ENCODE results near the gene GAPDH.
"Not testable (repeated sequence)": the region's sequence is repeated elsewhere in the genome, so short reads cannot be mapped to it uniquely, and the experiment has no call there.

DNA sequence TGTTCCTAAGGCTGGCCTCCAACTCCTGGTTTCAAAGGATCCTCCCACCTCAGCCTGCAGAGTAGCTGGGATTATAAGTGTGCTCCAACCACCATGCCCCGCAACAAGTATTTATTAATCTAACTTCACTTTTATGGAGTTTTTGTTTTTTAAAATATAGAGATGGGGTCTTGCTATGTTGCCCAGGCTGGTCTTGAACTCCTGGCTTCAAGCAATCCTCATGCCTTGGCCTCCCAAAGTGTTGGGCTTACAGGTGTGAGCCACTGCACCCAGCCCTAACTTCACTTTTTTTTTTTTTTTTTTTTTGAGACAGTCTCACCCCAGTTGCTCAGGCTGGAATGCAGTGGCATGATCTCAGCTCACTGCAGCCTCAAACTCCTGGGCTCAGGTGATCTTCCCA is 43.6 kb upstream of the GAPDH start:
- not testable (repeated sequence) for TF ChIP-seq EZH2 (IDR thresholded peaks at IDR 0.05; ENCODE audit: insufficient read depth, poor library complexity, severe bottlenecking); EZH2phosphoT487 (IDR thresholded peaks at IDR 0.05; ENCODE audit: insufficient read depth, low read depth)
